CD4-positive, alpha-beta memory T cell (primary cell): ENCODE measurements around the gene CYTL1. TPM values are rescaled to one million over a fixed set of nuclear protein-coding genes. Genes with fewer than 3 reads are reported as not detected.

Source experiments
- CTCF ChIA-PET: fragments of 350-600 bp; sonication (Branson Sonifier 250); formaldehyde crosslinking; loops from one replicate; lab custom pipeline; 2021; ENCODE audit warnings: inconsistent platforms; ENCODE audit not compliant: partially characterized antibody; lab: Charles Lee
- POLR2A ChIA-PET: fragments of 350-600 bp; sonication (Branson Sonifier 250); formaldehyde crosslinking; loops from one replicate; lab custom pipeline; 2021; ENCODE audit not compliant: partially characterized antibody; lab: Charles Lee
- DNase-seq, 5 donors: peaks; one replicate each; pipeline versions ENCODE4 v3.0.0 to v3.0.0-alpha.2; 2020 to 2022; ENCODE audit warnings: mixed read lengths in 1 of 5
- H3K27ac ChIP-seq: one replicate; pipeline ENCODE4 v1.7.0; 2013; ENCODE audit warnings: low read depth, low read length
- H3K27me3 ChIP-seq: 2 replicates; pipeline ENCODE4 v1.7.0; 2013; ENCODE audit warnings: mild to moderate bottlenecking, low read length, moderate library complexity; ENCODE audit not compliant: insufficient read depth
- H3K36me3 ChIP-seq: 2 replicates; pipeline ENCODE4 v1.7.0; 2013; ENCODE audit warnings: mild to moderate bottlenecking, low read length, moderate library complexity; ENCODE audit not compliant: insufficient read depth
- H3K4me1 ChIP-seq: 2 replicates; pipeline ENCODE4 v1.7.0; 2013; ENCODE audit warnings: mild to moderate bottlenecking, low read length, moderate library complexity; ENCODE audit not compliant: insufficient read depth
- H3K4me3 ChIP-seq, 2 donors: one replicate each; pipeline ENCODE4 v1.7.0; 2013; ENCODE audit warnings: low read length in 2 of 2, mild to moderate bottlenecking in 1 of 2
- H3K9me3 ChIP-seq, 2 donors: one replicate each; pipeline ENCODE4 v1.7.0; 2013; ENCODE audit warnings: low read length in 2 of 2, control low read depth in 1 of 2; ENCODE audit not compliant: control insufficient read depth in 1 of 2
- H3K27ac Mint-ChIP-seq, 7 donors: one replicate each; pipeline ENCODE4 v1.8.0; 2020 to 2021; ENCODE audit warnings: mixed read lengths in 7 of 7, mild to moderate bottlenecking in 6 of 7, inconsistent platforms in 3 of 7, moderate library complexity in 3 of 7
- H3K27me3 Mint-ChIP-seq, 2 donors: one replicate each; pipeline ENCODE4 v1.8.0; 2020 to 2021; ENCODE audit warnings: mixed read lengths in 2 of 2
- H3K36me3 Mint-ChIP-seq, 2 donors: one replicate each; pipeline ENCODE4 v1.8.0; 2020 to 2021; ENCODE audit warnings: mixed read lengths in 2 of 2, inconsistent platforms in 1 of 2, mild to moderate bottlenecking in 1 of 2
- H3K4me1 Mint-ChIP-seq, 4 donors: one replicate each; pipeline ENCODE4 v1.8.0; 2020 to 2021; ENCODE audit warnings: mixed read lengths in 4 of 4, mild to moderate bottlenecking in 1 of 4
- H3K4me3 Mint-ChIP-seq, 8 donors: one replicate each; pipeline ENCODE4 v1.8.0; 2020 to 2021; ENCODE audit warnings: mixed read lengths in 8 of 8, mild to moderate bottlenecking in 7 of 8, moderate library complexity in 6 of 8, inconsistent platforms in 3 of 8
- H3K9me3 Mint-ChIP-seq, 8 donors: one replicate each; pipeline ENCODE4 v1.8.0; 2020 to 2021; ENCODE audit warnings: mixed read lengths in 8 of 8, mild to moderate bottlenecking in 5 of 8, inconsistent platforms in 3 of 8, moderate library complexity in 1 of 8
- intact Hi-C: fragments of 100-400 bp; cut with micrococcal nuclease; formaldehyde crosslinking; loops from one replicate; pipeline ENCODE4 v1.15.1; 2023
- polyA plus RNA-seq, 2 donors: library from polyadenylated mRNA; unstranded; fragments of 300-500 nt; fragmentation: Illumina TruSeq; gene quantifications; one replicate each; pipeline ENCODE4 v1.2.3, GENCODE V29; 2021
- total RNA-seq, 2 experiments: library from RNA; stranded (reverse); gene quantifications; one replicate each; pipeline ENCODE4 v1.2.3, GENCODE V29; 2021

The CYTL1 gene
- total and polyA plus RNA-seq, 4 experiments from 2014 or later, result not detected

GRCh38 chr4:4990857-4991540, 28.3 kb downstream of the CYTL1 start:
- no peaks in the 10 kb centered on the region for H3K9me3 ChIP-seq
- H3K27ac ChIP-seq, result no peak overlapping the region
- no peaks in the 10 kb centered on the region for H3K36me3 Mint-ChIP-seq
- peaks cover 0 to 3% (median 0%) of the 10 kb centered on the region in 8 donors for H3K9me3 Mint-ChIP-seq
- no peaks in the 10 kb centered on the region for H3K4me1 ChIP-seq
- CTCF ChIA-PET, result no interaction called here
- no peak overlapping the region for H3K27ac Mint-ChIP-seq
- H3K4me3 Mint-ChIP-seq, result no peak overlapping the region
- POLR2A ChIA-PET, result no interaction called here
- peaks cover 0 to 3% (median 0%) of the 10 kb centered on the region in 4 donors for H3K4me1 Mint-ChIP-seq
- no peaks in the 10 kb centered on the region for H3K27me3 ChIP-seq
- no peak for DNase-seq
- H3K36me3 ChIP-seq, result no peaks in the 10 kb centered on the region
- intact Hi-C loops, result no loop called here
- H3K4me3 ChIP-seq, result no peak overlapping the region
- peaks cover 5 to 7% of the 10 kb centered on the region in 2 donors for H3K27me3 Mint-ChIP-seq

GRCh38 chr4:4990329-4990728, 28.9 kb downstream of the CYTL1 start:
- no peak overlapping the region for H3K27ac Mint-ChIP-seq
- H3K27me3 ChIP-seq, result no peaks in the 10 kb centered on the region
- H3K4me3 Mint-ChIP-seq, result no peak overlapping the region
- intact Hi-C loops, result no loop called here
- H3K9me3 Mint-ChIP-seq, result peaks cover 0 to 3% (median 0%) of the 10 kb centered on the region in 8 donors
- peaks cover 5 to 7% of the 10 kb centered on the region in 2 donors for H3K27me3 Mint-ChIP-seq
- no peaks in the 10 kb centered on the region for H3K36me3 Mint-ChIP-seq
- ChIA-PET POLR2A (no interaction called here), CTCF (no interaction called here)
- no peak overlapping the region for H3K27ac ChIP-seq
- H3K4me3 ChIP-seq, result no peak overlapping the region
- H3K36me3 ChIP-seq, result no peaks in the 10 kb centered on the region
- no peaks in the 10 kb centered on the region for H3K4me1 ChIP-seq
- H3K4me1 Mint-ChIP-seq, result peaks cover 0 to 3% (median 0%) of the 10 kb centered on the region in 4 donors
- H3K9me3 ChIP-seq, result no peaks in the 10 kb centered on the region
- DNase-seq, result no peak

GRCh38 chr4:4989083-4989622, 30.1 kb downstream of the CYTL1 start:
- no peaks in the 10 kb centered on the region for H3K36me3 ChIP-seq
- ChIA-PET POLR2A (no interaction called here), CTCF (no interaction called here)
- Mint-ChIP-seq H3K36me3 (no peaks in the 10 kb centered on the region), H3K27ac (no peak overlapping the region), H3K4me3 (no peak overlapping the region), H3K9me3 (peaks cover 0 to 3% (median 0%) of the 10 kb centered on the region in 8 donors), H3K27me3 (peaks cover 4 to 5% of the 10 kb centered on the region in 2 donors), H3K4me1 (no peaks in the 10 kb centered on the region)
- no peaks in the 10 kb centered on the region for H3K27me3 ChIP-seq
- no peak overlapping the region for H3K27ac ChIP-seq
- H3K9me3 ChIP-seq, result no peaks in the 10 kb centered on the region
- DNase-seq, result no peak
- intact Hi-C loops, result no loop called here
- no peaks in the 10 kb centered on the region for H3K4me1 ChIP-seq
- H3K4me3 ChIP-seq, result no peak overlapping the region

- Histone ChIP-seq H3K27me3 (no peaks in the 10 kb centered on the region), H3K27ac (no peak overlapping the region), H3K4me3 (no peak overlapping the region), H3K36me3 (no peaks in the 10 kb centered on the region), H3K4me1 (no peaks in the 10 kb centered on the region), H3K9me3 (no peaks in the 10 kb centered on the region)
- intact Hi-C loops, result no loop called here
- Mint-ChIP-seq H3K4me3 (no peak overlapping the region), H3K36me3 (no peaks in the 10 kb centered on the region), H3K9me3 (peaks cover 0 to 3% (median 0%) of the 10 kb centered on the region in 8 donors), H3K4me1 (no peaks in the 10 kb centered on the region), H3K27me3 (no peaks in the 10 kb centered on the region), H3K27ac (no peak overlapping the region)
- no peak for DNase-seq
- CTCF ChIA-PET, result no interaction called here
- POLR2A ChIA-PET, result no interaction called here
Measured at GRCh38 chr4:4987656-4988055, 31.6 kb downstream of the CYTL1 start.

- Mint-ChIP-seq H3K27ac (no peak overlapping the region), H3K4me3 (no peak overlapping the region)
- CTCF ChIA-PET, result no interaction called here
Measured at GRCh38 chr4:4986841-4987240, 32.4 kb downstream of the CYTL1 start.

GRCh38 chr4:4985844-4986243, 33.4 kb downstream of the CYTL1 start:
- H3K4me1 Mint-ChIP-seq, result no peaks in the 10 kb centered on the region
- no peaks in the 10 kb centered on the region for H3K36me3 Mint-ChIP-seq
- Histone ChIP-seq H3K27me3 (no peaks in the 10 kb centered on the region), H3K27ac (no peak overlapping the region), H3K9me3 (no peaks in the 10 kb centered on the region), H3K4me1 (no peaks in the 10 kb centered on the region), H3K4me3 (no peak overlapping the region), H3K36me3 (no peaks in the 10 kb centered on the region)
- no peak overlapping the region for H3K27ac Mint-ChIP-seq
- H3K27me3 Mint-ChIP-seq, result no peaks in the 10 kb centered on the region
- POLR2A ChIA-PET, result no interaction called here
- intact Hi-C loops, result no loop called here
- CTCF ChIA-PET, result no interaction called here
- H3K4me3 Mint-ChIP-seq, result no peak overlapping the region
- peaks cover 0 to 2% (median 0%) of the 10 kb centered on the region in 8 donors for H3K9me3 Mint-ChIP-seq
- DNase-seq, result no peak

More at GRCh38 chr4:4986841-4987240, 32.4 kb downstream of the CYTL1 start:
- POLR2A ChIA-PET, result no interaction called here
- DNase-seq, result no peak
- H3K4me3 ChIP-seq, result no peak overlapping the region
- Mint-ChIP-seq H3K9me3 (peaks cover 0 to 2% (median 0%) of the 10 kb centered on the region in 8 donors), H3K27me3 (no peaks in the 10 kb centered on the region), H3K4me1 (no peaks in the 10 kb centered on the region), H3K36me3 (no peaks in the 10 kb centered on the region)
- no peak overlapping the region for H3K27ac ChIP-seq
- no peaks in the 10 kb centered on the region for H3K36me3 ChIP-seq
- no peaks in the 10 kb centered on the region for H3K27me3 ChIP-seq
- no peaks in the 10 kb centered on the region for H3K9me3 ChIP-seq
- no peaks in the 10 kb centered on the region for H3K4me1 ChIP-seq
- intact Hi-C loops, result no loop called here

- intact Hi-C loops, result no loop called here
- no peak overlapping the region for H3K4me3 Mint-ChIP-seq
- H3K9me3 ChIP-seq, result no peaks in the 10 kb centered on the region
Measured at GRCh38 chr4:4985036-4985435, 34.2 kb downstream of the CYTL1 start.

More at GRCh38 chr4:4985036-4985435, 34.2 kb downstream of the CYTL1 start:
- Mint-ChIP-seq H3K36me3 (no peaks in the 10 kb centered on the region), H3K9me3 (peaks cover 0 to 2% (median 0%) of the 10 kb centered on the region in 8 donors), H3K27ac (no peak overlapping the region), H3K4me1 (no peaks in the 10 kb centered on the region), H3K27me3 (no peaks in the 10 kb centered on the region)
- ChIA-PET CTCF (no interaction called here), POLR2A (no interaction called here)
- no peaks in the 10 kb centered on the region for H3K27me3 ChIP-seq
- no peaks in the 10 kb centered on the region for H3K4me1 ChIP-seq
- no peak overlapping the region for H3K4me3 ChIP-seq
- H3K27ac ChIP-seq, result no peak overlapping the region
- no peaks in the 10 kb centered on the region for H3K36me3 ChIP-seq
- DNase-seq, result no peak
